HL-60 (cell line): ENCODE measurements around the gene TIFAB.

ENCODE experiments used
- DNase-seq, 2 experiments: peaks; one replicate each; pipeline ENCODE4 v3.0.0-alpha.2; 2010 to 2020; ENCODE audit warnings: low read depth in 1 of 2, low spot score in 1 of 2
- H3K27ac ChIP-seq: fragments of 250-450 bp; sonication (Bioruptor Pico); replicated peaks from 2 replicates; pipeline ENCODE4 v1.5.1; 2020; ENCODE audit warnings: mild to moderate bottlenecking, moderate library complexity
- H3K27me3 ChIP-seq: fragments of 250-450 bp; sonication (Bioruptor Pico); 2 replicates; pipeline ENCODE4 v1.5.1; 2021; ENCODE audit warnings: mild to moderate bottlenecking, moderate library complexity; ENCODE audit not compliant: insufficient read depth, poor library complexity, severe bottlenecking
- H3K4me3 ChIP-seq: replicated peaks from 2 replicates; pipeline ENCODE4 v1.5.1; 2011; ENCODE audit warnings: mild to moderate bottlenecking, control low read depth, low read length; ENCODE audit not compliant: insufficient read depth
- GABPA ChIP-seq: IDR thresholded peaks from 2 replicates; pipeline ENCODE4 v1.6.1; 2012; ENCODE audit warnings: low read depth
- POLR2AphosphoS5 ChIP-seq: IDR thresholded peaks from 2 replicates; pipeline ENCODE4 v1.6.1; 2012; ENCODE audit warnings: low read depth
- SPI1 ChIP-seq: IDR thresholded peaks from 2 replicates; pipeline ENCODE4 v1.6.1; 2012; ENCODE audit warnings: low read depth, mild to moderate bottlenecking, borderline replicate concordance
- TF ChIP-seq, protein P1 (sequence below): IDR thresholded peaks from 2 replicates; pipeline ENCODE4 v1.6.1; 2012; ENCODE audit warnings: low read depth; ENCODE audit not compliant: insufficient replicate concordance
- TF ChIP-seq, protein P2 (sequence below): IDR thresholded peaks from one replicate; pipeline ENCODE4 v1.5.1; 2011; ENCODE audit warnings: low read length, control low read depth, inconsistent platforms; ENCODE audit not compliant: insufficient read depth

Gene TIFAB

DNA sequence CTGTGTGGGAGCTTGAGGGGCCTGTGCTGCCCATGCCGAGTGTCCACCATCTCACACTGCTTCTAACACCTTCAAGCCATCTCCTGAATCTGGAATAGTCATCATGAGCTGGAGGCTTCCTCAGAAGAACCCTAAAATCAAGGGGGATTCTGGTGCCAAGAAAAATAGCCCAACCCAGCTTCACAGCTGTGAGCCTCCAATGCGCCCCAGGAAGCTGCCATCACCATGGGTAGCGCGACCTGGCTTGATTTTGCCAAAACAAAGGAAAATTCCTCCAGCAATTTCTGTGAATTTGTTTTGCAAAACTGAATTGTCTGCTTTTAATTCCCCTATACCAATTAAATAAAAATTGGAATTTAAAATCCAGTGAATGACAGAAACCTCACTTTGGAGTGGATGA, 6.2 kb upstream of the TIFAB start:
- TF ChIP-seq, protein P1, sequence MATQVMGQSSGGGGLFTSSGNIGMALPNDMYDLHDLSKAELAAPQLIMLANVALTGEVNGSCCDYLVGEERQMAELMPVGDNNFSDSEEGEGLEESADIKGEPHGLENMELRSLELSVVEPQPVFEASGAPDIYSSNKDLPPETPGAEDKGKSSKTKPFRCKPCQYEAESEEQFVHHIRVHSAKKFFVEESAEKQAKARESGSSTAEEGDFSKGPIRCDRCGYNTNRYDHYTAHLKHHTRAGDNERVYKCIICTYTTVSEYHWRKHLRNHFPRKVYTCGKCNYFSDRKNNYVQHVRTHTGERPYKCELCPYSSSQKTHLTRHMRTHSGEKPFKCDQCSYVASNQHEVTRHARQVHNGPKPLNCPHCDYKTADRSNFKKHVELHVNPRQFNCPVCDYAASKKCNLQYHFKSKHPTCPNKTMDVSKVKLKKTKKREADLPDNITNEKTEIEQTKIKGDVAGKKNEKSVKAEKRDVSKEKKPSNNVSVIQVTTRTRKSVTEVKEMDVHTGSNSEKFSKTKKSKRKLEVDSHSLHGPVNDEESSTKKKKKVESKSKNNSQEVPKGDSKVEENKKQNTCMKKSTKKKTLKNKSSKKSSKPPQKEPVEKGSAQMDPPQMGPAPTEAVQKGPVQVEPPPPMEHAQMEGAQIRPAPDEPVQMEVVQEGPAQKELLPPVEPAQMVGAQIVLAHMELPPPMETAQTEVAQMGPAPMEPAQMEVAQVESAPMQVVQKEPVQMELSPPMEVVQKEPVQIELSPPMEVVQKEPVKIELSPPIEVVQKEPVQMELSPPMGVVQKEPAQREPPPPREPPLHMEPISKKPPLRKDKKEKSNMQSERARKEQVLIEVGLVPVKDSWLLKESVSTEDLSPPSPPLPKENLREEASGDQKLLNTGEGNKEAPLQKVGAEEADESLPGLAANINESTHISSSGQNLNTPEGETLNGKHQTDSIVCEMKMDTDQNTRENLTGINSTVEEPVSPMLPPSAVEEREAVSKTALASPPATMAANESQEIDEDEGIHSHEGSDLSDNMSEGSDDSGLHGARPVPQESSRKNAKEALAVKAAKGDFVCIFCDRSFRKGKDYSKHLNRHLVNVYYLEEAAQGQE, result no peak
- no peak for TF ChIP-seq POLR2AphosphoS5
- TF ChIP-seq, protein P2, sequence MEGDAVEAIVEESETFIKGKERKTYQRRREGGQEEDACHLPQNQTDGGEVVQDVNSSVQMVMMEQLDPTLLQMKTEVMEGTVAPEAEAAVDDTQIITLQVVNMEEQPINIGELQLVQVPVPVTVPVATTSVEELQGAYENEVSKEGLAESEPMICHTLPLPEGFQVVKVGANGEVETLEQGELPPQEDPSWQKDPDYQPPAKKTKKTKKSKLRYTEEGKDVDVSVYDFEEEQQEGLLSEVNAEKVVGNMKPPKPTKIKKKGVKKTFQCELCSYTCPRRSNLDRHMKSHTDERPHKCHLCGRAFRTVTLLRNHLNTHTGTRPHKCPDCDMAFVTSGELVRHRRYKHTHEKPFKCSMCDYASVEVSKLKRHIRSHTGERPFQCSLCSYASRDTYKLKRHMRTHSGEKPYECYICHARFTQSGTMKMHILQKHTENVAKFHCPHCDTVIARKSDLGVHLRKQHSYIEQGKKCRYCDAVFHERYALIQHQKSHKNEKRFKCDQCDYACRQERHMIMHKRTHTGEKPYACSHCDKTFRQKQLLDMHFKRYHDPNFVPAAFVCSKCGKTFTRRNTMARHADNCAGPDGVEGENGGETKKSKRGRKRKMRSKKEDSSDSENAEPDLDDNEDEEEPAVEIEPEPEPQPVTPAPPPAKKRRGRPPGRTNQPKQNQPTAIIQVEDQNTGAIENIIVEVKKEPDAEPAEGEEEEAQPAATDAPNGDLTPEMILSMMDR, result no peak
- H3K27ac ChIP-seq, result no peak overlapping the region
- no peak overlapping the region for H3K4me3 ChIP-seq
- DNase-seq, result no peak
- no peaks in the 10 kb centered on the region for H3K27me3 ChIP-seq

DNA sequence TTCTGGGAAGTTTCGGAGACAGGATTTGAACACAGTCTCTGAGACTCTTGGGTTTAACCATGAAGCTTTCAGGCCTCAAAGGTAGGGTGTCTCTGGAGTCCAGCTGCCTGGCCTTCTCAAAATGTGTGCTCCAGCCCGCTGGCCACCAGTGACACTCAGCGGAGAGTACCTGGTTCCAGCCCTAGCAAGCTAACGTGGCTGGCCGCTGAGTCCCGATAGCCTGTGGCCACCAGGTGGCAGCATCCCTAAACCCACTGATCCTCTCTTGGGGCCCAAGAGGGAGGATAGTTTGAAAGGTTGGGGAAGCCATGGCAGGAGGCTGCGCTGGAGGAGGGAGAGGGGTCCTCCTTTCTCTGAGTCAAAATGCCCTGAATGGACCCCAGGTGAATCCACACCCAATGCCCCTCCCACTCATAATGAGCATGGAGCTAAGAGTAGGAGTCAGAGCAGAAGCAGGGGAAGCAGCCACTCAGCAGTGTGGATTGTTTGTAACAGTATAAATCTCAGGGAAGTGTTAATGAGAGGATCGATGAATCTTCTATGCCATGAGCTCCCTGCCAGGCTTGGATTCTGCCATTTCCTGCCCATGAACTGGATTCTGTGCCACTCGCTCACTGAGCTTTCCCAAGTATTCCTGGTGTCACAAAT, 5.4 kb upstream of the TIFAB start:
- Histone ChIP-seq H3K4me3 (no peak overlapping the region), H3K27me3 (no peaks in the 10 kb centered on the region), H3K27ac (no peak overlapping the region)
- TF ChIP-seq SPI1, result no peak
- TF ChIP-seq, protein P2, result peak; percentile 53
- DNase-seq, result peak in 1 of 2 experiments; percentile 50

DNA sequence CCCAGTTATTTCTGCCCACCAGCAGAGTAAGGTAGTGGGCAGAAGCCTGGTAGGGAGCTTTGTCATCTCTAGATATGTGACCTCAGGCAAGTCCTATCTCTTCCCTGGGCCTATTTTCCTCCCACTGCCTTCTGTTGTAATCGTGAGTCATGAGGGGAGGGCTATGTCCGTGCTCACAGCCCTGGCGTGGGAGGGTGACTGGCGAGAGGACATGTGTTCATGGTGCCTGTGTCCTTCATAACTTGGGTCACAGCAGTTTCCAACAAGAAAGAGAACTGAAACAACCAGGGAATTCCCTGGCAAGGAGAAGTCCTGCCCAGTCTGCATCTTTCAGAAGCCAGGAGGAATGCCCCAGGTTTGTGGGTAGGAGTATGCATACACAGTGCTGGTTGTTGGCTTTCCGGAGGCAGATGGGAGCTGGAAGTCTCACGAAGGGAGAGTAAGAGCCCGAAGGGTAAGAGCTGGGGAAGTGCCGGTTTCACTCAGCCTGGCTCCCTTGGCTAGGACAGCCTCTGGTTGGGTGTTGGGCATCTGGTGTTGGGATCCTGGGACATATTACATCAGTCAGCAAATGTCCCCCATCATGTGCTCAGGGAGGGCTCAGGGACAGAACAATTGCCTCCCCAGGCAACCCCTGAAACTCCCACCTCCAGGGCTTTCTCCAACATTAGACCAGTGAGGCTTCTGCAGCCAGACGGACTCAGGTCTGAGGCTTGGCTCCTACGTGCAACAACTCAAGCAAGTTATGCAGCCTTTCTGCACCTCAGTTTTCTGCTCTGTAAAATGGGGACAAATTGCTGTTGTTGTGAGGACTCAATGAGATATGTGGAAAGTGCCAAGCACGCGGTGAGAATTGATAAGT, 4.3 kb upstream of the TIFAB start:
- TF ChIP-seq, protein P2, result no peak
- TF ChIP-seq GABPA, result no peak
- H3K4me3 ChIP-seq, result no peak overlapping the region
- H3K27ac ChIP-seq, result no peak overlapping the region
- peak in 1 of 2 experiments; percentile 84 for DNase-seq
- H3K27me3 ChIP-seq, result no peaks in the 10 kb centered on the region

DNA sequence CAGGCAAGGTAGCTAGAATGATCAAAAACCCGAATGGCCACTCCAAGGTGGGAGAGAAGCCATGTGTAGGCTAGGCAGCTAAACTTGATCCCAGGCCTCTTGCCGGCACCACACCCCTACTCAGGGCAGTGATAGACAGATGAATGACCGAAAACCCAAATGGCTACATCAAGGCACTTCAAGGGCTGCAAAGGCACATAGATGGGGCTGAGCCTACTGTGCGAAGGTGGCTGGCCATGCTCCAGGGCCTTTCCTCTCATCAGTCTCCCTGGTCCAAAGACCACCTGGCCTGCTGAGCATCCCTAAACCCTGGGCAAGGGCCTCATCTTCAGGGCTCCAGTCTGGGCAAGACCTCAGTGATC, 3.7 kb upstream of the TIFAB start:
- no peak for TF ChIP-seq SPI1
- no peak for TF ChIP-seq POLR2AphosphoS5
- TF ChIP-seq, protein P2, result no peak
- TF ChIP-seq, protein P1, result no peak
- TF ChIP-seq GABPA, result no peak
- DNase-seq, result no peak
- Histone ChIP-seq H3K4me3 (no peak overlapping the region), H3K27me3 (no peaks in the 10 kb centered on the region), H3K27ac (no peak overlapping the region)
